Subcutaneous adipose tissue (tissue), 4 donors: ENCODE data around the gene ZMYND10. TPM values are rescaled to one million over a fixed set of nuclear protein-coding genes. Genes with fewer than 3 reads are reported as not detected.

Experiments
- total RNA-seq, 4 donors: library from RNA; depleted of rRNA; stranded (reverse); fragments of >200 nt; gene quantifications; one replicate each; pipeline ENCODE4 v1.1.0, GENCODE V29; 2016
- TF ChIP-seq, protein P1 (sequence below): fragments of 450-650 bp; IDR thresholded peaks from one replicate; pipeline ENCODE4 v1.5.1; 2016; ENCODE audit warnings: low read depth, mild to moderate bottlenecking, control low read depth, antibody characterized with exemption, moderate library complexity

The ZMYND10 gene
- total RNA-seq, 4 donors from 2014 or later = 1.5 TPM; not detected in 3

DNA sequence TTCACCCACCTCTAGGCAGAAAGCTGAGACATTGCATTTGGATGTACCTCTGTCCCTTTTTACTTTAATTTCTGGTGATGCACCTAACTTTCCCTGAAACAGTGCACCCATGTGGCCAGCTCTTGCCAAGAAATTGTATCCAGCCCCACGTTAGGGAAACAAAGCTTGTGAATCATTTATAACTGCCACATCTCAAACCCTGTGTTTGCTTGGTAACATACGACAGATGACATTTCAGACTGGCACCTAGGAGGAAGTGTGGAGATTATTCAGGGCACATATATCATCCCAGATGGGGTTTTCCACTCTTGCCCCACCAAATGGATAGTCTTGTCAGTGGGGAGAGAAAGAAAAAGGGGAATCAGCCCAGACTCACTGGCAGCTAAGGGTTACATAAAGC is 7.2 kb upstream of the ZMYND10 start:
- TF ChIP-seq, protein P1, sequence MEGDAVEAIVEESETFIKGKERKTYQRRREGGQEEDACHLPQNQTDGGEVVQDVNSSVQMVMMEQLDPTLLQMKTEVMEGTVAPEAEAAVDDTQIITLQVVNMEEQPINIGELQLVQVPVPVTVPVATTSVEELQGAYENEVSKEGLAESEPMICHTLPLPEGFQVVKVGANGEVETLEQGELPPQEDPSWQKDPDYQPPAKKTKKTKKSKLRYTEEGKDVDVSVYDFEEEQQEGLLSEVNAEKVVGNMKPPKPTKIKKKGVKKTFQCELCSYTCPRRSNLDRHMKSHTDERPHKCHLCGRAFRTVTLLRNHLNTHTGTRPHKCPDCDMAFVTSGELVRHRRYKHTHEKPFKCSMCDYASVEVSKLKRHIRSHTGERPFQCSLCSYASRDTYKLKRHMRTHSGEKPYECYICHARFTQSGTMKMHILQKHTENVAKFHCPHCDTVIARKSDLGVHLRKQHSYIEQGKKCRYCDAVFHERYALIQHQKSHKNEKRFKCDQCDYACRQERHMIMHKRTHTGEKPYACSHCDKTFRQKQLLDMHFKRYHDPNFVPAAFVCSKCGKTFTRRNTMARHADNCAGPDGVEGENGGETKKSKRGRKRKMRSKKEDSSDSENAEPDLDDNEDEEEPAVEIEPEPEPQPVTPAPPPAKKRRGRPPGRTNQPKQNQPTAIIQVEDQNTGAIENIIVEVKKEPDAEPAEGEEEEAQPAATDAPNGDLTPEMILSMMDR = no peak

DNA sequence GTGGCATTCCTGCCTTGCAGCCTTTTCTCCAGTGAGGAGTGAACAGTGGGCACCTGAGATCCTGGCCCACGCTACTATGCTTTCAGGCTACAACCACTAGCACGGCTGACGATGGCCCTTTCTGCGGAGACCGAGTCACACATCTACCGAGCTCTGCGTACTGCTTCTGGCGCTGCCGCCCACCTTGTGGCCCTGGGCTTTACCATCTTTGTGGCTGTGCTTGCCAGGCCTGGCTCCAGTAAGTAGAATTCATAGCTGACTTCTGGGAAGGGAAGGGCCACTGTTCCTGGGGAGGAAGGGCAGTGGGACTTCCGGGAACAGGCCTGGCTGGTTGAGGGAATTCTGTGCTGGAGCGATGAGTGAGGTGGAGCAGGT is 5.8 kb upstream of the ZMYND10 start:
- TF ChIP-seq, protein P1 = no peak

DNA sequence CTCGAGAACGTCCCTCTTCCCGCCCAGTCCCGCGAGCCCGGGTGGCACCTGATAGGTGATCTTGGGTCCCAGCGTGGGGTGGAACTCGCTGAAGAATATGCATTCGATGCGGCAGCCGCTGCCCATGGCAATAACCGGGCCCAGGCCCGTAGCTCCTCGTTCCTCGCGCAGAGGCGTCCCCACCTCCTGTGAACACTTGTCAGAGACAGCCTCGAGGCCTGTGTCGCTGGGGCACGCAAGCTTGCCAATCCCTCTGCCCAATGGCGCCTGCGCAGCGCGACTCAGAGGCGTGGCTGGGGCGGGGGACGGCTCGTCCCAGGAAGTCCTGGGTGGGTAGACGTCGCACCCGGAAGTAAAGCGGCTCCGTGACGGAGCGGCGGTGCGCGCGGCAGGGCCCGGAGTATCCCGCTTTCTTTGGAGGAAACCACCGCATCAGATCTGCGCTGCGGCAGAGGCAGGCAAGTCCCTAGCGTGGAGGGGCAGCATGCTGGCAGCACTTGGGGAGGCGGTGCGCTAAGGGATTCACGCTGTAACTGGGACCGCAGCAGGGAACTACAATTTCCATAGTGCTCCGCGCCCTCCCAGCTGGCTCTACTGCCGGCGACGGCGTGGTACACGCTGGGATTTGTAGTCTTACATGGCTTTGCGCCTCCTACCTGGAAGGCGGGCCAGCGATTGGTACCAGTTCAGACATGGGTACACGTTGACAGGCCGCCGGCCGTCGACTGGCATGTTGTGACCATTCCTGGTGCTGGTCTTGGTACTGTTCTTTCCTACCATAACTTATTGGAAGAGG is 5.2 kb upstream of the ZMYND10 start, which contains the start of the genes CYB561D2 and NPRL2:
Gene CYB561D2, plus strand, starts transcription at position 336 of the 796 bp plus-strand sequence. CDS start 572 bp downstream, outside the sequence.
Gene NPRL2, minus strand, starts transcription at position 249 of the 796 bp plus-strand sequence. Its CDS starts 123 bp downstream, at position 126.
- TF ChIP-seq, protein P1 = no peak

DNA sequence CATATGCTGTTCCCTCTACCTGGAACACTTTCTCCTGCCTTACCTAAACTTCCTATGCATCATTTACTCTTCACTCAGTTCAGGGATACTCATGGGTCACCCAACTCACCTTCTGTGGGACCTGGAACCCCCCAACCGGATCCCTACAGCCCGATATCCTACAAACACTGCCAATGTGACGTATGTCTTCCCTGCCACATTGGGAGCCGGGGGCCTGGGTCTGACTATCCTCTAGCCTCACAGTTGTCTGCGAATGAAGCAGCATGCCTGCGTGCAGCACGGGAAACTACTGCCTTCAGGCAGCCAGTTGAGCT is 4.6 kb upstream of the ZMYND10 start:
- TF ChIP-seq, protein P1 = no peak

DNA sequence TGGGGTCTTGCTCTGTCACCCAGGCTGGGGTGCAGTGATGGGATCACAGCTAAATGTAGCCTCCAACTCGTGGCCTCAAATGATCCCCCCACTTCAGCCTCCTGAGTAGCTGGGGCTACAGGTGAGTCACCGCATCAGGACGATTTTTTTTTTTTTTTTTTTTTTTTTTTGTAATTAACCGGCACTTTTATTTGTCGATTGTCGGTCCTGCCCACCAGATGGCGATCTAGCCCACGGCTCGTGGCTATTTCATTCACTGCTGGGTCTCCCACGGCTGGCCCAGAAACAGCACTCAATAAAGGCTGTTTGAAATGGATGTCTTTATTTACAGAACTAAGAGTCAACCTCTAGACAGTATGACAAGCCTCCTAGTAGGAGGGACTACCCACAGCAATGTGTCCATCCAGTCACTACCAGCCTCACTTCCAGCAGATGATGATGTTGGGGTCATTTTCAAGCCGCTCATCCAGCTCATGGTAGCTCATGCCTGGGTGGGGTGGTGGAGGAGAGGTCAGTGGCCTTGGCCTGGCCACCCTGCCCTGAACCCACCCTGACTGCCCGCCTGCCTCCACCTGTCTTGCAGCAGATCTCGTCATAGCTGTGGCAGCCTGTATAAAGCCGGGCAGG is 1.8 kb upstream of the ZMYND10 start:
- TF ChIP-seq, protein P1 = no peak

DNA sequence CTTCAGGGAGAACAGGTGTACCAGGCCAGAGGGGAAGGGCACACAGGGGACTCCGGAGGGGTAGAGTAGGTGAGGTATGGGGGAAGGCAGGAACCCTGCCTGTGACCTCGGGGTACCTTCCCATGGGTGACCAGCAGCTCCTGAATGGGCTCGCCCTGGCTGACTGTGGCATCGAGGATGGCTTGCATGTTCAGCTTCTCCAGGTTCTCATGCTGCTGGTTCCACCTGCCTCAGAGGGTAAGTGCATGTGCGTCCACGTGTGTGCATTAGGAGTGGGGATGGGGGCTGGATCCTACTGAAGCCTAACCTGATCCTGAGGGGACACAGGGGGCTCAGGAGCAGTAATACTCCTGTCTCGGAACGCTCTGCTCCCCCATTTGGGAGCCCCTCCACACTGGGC is 524 bp downstream of the ZMYND10 start:
- TF ChIP-seq, protein P1 = no peak

DNA sequence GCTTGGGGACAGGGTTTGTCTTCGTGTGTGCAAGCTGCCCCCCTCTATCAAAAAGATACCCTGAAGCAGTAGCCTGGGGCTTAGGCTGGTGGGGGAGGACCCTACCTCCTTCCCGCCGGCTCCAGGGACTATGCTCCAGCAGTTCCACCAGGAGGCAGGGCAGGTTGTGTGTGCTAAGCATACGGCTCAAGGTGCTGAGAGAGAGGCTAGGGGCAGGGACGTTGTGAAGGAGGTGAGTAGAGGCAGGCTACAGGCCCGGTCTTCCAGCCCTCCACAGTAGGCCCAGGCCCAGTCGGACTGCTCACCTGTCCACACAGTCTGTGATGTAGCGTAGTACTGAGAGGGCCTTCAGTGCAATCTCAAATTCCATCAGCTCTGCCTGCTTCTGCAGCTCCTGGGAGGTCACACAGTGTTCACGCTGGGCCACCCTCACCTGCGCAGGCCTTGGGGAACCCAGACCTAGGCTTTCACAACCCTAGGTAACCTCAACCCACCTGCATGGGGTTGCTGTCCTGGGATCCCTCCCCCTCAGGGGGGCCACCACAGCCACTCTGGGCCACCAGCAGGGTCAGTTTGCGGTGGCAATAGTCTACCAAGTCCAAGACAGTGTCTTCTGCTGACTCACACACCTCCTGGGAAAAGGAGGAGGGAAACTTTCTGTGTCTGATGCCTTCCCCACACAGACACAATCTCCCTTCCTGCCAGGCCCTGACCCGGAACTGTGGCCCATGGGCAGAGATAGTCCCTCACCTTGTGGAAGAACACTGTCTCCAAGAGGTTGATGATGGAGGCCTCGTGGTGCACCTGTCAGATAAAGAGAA is 2.5 kb downstream of the ZMYND10 start:
- TF ChIP-seq, protein P1 = no peak
